ENCODE measurements around the gene MS4A14.
"Not testable (repeated sequence)": the region's sequence is repeated elsewhere in the genome, so short reads cannot be mapped to it uniquely, and the experiment has no call there.

Gene MS4A14, protein sequence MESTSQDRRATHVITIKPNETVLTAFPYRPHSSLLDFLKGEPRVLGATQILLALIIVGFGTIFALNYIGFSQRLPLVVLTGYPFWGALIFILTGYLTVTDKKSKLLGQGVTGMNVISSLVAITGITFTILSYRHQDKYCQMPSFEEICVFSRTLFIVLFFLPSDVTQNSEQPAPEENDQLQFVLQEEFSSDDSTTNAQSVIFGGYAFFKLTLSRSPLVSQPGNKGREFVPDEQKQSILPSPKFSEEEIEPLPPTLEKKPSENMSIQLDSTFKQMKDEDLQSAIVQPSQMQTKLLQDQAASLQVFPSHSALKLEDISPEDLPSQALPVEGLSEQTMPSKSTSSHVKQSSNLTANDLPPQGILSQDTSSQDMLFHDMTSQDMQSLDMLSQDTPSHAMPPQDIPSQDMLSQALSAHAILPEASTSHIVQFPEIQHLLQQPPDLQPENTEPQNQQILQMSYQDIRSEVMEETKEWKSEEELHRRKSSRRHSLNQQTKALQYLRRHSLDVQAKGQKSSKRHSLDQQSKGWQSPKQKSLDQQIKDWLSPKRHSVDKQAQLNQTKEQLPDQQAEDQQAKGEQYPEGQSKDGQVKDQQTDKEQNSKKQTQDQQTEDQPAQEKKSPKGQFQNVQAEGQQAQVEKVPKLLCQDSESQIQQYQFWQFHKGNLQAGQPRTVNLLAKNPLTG

DNA sequence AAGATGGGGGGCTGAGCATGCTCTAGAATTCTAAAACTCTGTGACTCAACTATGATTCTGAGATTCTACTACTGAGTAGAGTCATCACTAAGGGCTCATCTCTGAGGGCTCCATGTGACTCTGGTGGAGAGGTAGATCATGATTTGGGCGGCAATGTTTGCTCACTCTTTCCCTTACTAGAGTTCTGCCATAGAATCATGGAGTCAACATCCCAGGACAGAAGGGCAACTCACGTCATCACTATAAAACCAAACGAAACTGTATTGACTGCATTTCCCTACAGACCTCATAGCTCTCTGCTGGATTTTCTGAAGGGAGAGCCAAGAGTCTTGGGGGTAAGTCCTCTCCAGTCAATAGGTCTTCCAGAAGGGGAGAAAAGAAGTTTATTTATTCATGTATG is at the start of gene MS4A14:
MS4A14 (plus strand) TSS at position 78 of the 400 bp plus-strand sequence; CDS start at position 198, 120 bp downstream.
- DNase-seq (ENCODE audit: low spot score), result no peak

DNA sequence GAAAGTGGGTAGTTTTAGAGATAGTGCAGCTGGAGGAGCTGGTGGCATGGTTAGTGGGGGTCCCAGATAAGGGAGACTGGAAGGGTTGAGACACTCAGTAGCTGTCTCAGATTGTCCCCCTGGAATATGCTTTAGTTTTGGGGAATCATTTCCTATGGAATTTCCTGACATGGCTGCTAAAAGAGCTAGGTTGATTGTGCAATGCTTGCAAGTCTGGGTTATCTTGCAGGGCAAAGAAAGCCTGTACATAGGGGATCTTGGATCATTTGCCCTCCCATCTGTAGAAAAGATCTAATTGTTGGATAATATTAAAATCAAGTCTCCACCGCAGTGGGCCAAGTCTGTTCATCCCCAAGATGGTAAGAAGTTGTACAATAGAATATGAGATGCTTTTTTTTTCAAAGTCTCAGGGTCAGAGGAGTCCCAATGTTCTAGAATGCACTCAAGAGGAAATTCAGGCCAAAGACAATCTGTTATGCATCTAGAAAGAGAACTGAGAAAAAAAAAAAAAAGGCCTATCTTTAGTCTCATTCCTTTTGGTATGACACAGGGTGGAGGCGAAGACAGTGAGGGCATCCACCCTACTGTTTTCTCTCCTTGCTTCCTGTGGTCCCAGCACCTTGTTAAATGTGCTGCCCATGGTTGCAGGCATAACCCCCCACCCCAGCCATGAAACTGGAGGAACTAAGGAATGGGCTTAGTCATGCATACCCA is 49.0 kb upstream of the MS4A14 start:
- DNase-seq (ENCODE audit: low spot score), result no peak

DNA sequence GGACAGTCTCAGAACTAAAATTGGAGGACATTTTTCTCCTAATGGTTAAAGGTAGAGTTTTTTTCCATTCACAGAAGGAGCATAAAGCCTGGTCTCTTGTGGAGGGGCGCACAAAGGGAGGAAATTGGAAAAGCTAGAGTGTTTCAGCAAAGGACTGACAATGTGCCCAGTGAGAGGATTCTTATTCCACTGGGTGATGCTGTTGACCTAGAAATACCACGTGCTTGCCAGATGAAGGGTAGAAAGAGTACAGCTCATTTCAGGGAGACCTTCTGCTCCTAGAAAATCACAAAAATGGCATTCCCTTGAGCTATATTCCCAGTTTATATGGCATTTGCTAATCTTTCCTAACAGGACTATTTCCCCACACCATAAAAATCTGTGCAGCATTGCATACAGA is 48.1 kb upstream of the MS4A14 start:
- no peak for DNase-seq (ENCODE audit: low spot score)

DNA sequence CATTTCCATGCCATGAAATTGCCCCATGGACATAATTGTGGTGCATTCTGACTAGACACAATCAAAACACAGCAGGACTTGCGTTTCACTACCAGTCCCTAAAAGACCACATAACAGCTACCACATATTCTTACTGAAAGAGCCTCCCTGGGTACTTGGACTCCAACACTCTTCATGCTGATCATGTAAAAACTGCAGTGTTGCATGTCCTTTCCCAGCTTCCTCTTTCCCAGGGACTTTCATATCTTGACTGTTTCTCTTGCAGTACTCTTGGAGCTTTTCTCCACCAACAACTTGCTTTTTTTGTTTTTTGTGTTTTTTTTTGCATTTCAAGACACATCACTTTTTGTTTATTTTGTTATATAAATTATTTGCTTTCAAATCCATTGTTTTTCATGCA is 46.3 kb upstream of the MS4A14 start:
- no peak for DNase-seq (ENCODE audit: low spot score)

DNA sequence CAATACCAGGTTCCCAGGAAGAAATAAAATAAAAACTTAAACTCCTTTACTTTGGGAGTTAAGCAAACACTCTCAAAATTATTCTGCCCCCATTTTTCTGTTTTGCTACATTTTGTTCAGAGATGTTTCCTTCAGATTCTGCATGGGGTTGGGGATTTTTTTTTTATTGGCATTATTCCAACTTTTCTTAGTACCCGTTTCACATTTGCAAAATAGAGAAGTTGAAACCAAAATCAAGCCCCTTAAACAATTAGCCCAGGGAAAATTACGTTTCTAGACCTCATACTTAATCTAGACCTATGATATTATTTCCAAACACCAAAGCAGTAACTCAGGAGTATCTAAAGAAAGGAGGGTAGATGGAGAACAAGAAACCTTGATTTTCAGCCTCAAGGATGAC is 38.5 kb upstream of the MS4A14 start:
- no peak for DNase-seq (ENCODE audit: low spot score)

DNA sequence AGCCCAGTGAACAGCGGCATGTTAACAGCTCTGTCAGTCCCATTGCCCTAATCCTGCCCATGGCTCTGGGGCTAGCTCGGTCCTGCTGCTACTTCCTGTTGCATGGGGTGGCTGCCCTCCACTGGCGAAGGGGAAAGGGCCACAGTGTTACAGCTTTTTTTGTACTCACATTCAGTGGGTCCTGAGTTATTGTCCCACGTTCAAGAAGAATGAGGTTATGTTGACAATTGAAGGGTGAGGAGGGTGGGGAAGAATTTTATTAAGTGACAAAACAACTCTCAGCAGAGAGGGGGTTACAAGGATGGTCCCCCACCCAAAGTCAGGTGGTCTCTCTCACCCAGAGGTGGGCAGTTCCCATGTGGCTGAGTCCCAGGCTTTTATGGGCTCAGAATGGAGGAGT is 35.6 kb upstream of the MS4A14 start:
- DNase-seq (ENCODE audit: low spot score), result no peak

DNA sequence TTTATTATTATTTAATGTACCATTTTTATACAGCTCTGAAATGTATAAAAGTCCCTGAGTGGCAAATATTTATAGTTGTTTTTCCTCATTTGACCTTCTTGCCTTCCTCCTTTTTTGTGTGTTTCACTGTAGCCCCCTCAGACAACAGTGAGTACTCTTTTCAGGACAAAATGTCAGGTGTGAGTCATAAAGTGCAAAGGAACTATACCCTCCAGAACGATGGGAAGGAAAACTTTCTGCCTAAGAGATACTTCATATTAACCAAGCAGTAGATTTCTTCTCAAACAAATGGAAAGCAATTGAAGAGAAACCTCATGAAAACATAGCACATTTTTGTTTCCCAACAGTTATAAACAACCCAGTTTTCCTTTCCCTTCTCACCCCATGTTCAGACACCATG is 34.0 kb upstream of the MS4A14 start:
- DNase-seq (ENCODE audit: low spot score), result no peak

DNA sequence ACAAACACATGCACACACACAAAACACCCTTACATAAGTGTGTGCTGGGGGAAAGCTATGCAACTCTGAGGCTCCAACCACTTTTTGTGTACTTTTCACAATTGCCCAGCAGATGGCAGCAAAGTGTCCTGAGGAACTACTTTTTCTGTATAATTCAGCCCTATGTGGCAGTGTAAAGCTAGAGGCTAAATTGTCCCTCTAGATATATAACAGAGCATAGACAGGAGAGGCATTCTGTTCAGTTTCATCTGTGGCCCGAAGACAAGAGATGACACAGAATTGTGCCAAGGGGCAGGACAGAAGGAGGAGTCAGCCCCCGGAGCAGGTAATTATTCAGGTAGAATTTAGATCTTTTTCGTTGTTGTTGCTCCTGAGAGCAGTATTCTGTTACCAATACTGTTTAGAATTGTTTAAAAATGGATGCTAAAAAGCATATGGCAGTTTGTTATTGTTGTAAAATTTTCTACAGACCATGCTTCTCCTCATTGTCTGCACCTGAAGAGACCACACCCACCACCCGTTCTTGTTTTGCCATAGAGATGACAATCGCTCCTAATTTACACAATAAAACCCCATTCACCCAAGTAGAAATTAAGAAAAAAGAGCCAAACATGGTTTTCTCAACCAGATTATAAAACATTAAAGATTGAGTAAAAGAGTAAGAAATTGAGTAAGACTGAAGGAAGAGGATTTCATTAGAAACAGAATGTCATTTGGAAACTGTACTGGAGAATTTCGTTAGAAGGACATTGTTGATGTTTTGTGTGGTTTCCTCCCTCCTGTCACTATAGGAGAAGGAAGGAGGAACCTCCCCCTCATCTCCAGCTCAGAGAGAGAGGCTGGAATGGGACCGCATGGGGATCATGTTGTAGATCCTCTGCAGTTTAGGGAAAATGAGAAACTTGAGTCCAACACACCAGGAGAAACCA is 32.5 kb upstream of the MS4A14 start:
- peak; percentile 40 for DNase-seq (ENCODE audit: low spot score)

DNA sequence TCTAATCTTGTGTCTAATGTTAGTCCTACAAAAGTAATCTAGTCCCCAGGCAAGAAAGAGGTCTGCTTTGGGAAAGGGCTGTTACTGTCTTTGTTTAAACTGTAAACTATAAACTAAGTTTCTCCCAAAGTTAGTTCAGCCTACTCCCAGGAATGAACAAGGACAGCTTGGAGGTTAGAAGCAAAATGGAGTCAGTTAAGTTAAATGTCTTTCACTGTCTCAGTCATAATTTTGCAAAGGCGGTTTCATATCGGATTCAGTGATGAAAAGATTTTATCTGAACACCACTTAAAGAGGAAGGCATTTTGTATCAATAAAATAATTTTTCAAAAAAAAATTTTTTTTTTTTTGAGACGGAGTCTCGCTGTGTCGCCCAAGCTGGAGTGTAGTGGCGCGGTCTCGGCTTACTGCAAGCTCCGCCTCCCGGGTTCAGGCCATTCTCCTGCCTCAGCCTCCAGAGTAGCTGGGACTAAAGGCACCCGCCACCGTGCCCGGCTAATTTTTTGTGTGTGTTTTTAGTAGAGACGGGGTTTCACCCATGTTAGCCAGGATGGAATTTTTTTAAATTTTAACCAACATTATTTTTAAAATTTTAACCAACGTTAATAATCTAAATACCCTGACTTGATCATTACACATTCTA is 29.9 kb upstream of the MS4A14 start:
- DNase-seq (ENCODE audit: low spot score), result not testable (repeated sequence)

DNA sequence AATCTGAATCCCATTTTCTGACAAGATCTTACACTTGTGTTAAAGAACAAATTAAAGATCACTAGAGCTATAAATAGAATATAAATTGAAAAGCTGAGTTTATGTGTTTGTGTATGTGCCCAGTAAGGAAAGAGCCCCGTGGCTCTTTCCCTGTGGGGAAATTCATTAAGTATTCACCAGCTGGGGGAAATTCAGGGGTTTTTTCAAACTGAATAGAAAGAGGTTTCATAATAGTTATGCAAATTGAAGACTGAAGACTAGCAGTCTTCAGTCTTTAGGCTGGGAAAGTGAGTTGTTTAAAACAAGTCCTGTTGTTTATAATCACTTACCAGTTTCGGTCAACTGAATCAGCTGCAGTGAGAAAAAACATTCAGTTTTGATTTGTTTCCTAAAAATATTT is 29.2 kb upstream of the MS4A14 start:
- no peak for DNase-seq (ENCODE audit: low spot score)

DNA sequence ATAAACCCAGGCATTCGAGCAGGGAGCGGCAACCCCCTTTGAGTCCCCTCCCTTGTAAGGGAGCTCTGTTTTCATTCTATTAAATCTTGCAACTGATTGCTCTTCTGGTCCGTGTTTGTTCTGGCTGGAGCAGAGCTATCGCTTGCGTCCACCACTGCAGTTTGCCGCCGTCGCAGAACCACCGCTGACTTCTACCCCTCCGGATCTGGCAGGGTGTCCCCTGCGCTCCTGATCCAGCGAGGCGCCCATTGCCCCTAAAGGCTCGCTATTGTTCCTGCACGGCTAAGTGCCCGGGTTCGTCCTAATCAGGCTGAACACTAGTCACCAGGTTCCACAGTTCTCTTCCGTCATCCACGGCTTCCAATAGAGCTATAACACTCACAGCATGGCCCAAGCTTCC is 28.4 kb upstream of the MS4A14 start:
- no peak for DNase-seq (ENCODE audit: low spot score)

DNA sequence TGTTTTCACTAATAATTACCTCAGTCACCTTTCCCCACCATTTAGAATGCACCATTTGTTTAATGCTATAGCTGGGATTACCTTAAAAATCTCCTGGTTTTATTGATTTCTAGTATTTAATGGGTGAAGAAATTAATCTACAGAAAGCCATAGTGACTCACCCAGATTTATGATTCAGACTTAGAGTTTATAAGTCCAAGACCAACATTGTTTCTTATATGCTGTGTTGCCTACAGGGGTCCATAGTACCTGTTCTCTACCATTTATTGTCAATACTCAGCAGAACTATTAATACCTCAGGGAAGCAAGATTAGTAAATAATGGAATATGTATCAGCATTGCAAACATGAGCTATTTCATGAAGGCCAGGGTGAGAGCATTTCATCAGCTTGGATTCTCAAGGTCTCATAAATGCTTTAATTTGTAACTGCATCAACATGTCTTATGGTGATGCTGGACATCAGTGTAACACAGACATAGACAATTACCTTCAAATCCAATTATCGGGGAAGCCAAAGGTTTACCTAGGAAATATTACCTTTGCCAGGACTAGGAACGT is 25.9 kb upstream of the MS4A14 start:
- DNase-seq (ENCODE audit: low spot score), result no peak

DNA sequence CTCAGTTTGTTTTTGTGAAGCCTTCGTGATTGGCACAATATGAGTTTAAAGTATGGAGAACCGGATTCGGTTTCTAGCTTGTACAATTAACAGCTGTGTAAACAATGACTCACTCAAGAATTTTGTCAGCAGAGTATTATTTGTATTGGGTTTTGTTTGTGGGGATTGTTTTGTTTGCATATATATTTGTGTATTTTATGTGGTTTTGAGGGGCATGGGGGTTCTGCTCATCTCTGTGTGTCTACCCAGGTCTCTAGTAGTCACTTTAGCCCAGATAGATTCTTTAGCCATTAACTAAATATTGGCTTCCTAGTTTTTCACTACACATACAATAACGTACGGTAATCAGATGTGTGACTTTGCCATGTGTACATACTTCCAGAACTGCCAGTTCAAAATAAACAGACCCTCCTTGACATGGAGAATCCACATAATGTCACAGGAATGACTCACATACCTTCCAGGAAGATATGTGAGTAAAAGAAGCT is 25.4 kb upstream of the MS4A14 start:
- no peak for DNase-seq (ENCODE audit: low spot score)

DNA sequence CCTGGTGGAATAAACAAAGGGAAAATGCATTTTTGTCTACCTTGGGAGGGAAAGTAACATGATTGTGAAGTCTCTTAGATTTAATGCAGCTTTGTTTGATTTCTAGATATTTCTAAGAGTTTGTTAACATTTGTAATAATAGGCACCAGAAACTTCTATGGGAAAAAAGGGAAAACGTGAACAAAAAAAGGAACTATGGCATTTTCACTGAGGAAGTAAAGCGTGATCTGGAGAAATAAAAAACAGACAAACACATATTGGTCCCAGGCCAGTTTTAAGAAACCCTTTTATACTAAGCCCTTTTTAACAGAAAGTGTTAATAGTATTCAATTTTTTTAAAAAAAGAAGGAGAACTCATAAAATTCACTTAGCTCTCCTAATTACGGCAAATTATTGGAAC is 24.9 kb upstream of the MS4A14 start:
- no peak for DNase-seq (ENCODE audit: low spot score)

DNA sequence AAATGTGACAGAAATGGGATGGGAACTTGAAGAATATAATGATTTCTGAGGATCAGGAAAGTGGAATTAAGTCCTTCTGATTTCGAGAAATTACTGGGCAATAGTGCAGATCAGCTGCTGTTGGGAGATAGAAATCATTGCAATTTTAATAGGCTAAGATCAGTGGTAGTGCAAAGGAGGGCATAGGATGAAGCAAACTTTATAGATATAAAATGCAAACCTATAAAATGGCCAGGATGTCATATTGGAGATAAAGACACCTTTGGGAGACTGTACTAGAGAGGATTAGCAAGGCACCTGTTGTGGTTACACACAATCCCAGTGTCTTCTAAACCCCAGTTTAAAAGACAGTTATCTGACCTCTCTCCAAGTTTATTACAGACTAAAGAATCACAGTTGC is 24.4 kb upstream of the MS4A14 start:
- no peak for DNase-seq (ENCODE audit: low spot score)

DNA sequence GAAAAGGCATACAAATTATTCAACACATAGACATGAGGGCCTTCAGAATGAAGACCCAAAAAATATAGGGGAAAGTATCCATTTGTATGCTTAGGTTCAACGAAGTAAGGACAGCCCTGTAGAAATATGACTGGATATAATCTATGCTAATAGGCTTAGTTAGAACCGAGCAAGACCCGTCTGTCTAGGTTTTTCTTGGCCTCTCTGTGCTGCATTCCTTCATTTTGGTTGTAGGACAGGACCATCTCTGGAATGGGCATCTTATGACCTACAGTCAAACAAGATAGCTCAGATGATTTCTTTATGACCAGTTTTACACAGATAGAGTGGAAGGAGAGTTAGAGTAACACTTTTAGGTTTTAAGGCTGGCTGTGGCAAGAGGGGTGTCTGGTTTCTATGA is 23.5 kb upstream of the MS4A14 start:
- DNase-seq (ENCODE audit: low spot score), result no peak

DNA sequence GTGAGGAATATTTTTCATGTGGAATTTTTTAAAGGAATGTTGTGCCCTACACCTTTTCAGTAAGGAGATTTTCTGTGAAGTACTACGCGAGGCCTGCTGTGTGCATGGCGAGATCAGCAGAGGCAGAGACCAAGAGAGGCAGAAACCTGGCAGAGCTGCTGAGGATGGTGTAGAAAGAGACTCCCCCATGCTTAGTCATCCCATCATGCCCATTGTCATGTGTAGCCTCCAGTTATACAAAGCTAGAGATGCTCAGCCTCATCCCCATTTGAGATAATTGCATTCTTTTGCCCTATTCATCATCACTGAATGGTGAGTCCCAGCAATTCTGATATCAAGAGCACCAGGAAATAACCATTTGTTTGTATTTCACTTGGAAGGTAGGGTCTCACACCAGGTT is 20.9 kb upstream of the MS4A14 start:
- DNase-seq (ENCODE audit: low spot score), result no peak

DNA sequence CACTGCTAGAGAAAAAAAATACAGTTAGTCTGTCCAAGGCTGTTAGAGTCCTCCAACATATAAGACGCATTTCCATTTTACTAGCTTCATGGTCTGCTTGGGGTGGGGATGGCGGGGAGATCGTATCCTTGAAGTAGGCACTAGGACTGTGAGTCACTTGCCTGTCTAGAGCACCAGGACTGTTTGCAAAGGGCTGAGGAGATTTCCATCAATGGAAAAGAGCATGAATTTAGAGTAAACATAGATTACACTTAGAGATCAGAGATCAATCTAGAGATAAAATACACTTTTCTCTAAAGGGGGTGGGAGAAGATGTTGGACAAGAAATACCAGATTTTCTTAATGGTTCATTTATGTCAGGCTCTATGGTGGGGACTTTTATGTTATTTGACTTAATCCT is 19.7 kb upstream of the MS4A14 start:
- DNase-seq (ENCODE audit: low spot score), result no peak

DNA sequence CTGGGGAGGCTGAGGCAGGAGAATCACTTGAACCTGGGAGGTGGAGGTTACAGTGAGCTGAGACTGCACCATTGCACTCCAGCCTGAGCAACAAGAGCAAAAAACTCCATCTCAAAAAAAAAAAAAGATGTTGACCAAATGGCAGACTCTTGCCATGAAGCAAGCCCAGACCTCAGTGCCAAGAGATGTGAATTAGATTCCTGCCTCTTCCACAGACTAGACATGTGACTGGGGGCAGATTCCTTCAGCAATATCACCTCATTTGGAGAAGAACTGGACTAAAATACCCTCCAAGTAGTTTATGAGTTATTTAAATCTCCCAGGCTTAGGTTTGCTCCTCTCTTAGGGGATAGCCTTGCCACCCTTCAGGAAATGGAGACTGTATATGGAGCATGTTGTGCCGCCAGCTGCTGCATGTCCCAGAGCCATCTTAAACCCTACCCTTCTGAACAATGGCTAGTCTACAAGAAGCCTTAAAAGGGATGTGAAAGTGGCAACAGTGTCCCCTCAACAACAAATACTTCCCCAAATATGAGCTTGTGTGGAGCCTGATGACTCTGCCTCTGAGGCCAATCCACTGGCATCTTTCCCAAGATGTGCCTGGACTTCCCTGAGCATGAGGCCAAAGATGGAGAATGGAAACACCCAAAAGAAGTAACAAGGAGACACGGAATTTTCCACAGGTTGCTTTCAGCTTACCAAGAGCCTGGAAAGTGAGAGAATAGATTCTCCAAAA is 18.7 kb upstream of the MS4A14 start:
- no peak for DNase-seq (ENCODE audit: low spot score)

DNA sequence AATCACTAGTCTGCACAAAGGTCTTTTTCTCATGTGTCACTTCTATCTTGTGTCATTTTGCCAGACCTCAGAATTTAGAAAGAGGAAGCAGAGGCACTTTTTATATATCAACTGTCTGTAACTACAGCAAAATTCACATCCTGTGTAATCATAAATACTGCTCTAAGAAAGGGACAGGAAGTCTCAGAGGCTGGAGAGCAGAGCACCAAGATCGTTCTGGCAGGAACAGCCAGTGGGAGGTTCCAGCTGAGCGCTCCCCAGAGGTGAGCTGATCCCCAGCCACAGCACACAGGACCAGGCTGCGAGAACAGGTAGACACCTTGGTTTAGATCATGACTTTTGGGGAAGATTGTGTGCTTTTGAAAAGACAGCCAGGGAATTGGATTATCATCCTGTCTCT is 17.9 kb upstream of the MS4A14 start, which contains the start of gene MS4A7:
MS4A7 (plus strand) TSS at position 179 of the 400 bp plus-strand sequence. CDS start 4,610 bp downstream, outside the sequence.
- no peak for DNase-seq (ENCODE audit: low spot score)

All from CD4-positive, alpha-beta T cell treated with Interleukin-6 at 100 ng/mL for 8 hours (primary cell).